ENCODE data around the gene IRX3.

Gene IRX3

GRCh38 chr16:54286366-54287130 is at the start of gene IRX3:
IRX3 (minus strand) TSS chr16:54286787; CDS start chr16:54286050, 737 bp downstream.
- DNase-seq: no peak

- no peak for DNase-seq
These were observed 48.6 kb upstream of the IRX3 start for GRCh38 chr16:54335230-54335629.

GRCh38 chr16:54334208-54334607 is 47.6 kb upstream of the IRX3 start:
- DNase-seq: no peak

- DNase-seq: no peak
These were observed 44.8 kb upstream of the IRX3 start for GRCh38 chr16:54331241-54332002.

- no peak for DNase-seq
These were observed 41.0 kb upstream of the IRX3 start for GRCh38 chr16:54327609-54328008.

GRCh38 chr16:54326266-54326662 is 39.7 kb upstream of the IRX3 start:
- DNase-seq: no peak

- DNase-seq: no peak
These were observed 39.2 kb upstream of the IRX3 start for GRCh38 chr16:54325616-54326265.

- DNase-seq: no peak
These were observed 38.1 kb upstream of the IRX3 start for GRCh38 chr16:54324716-54325115.

GRCh38 chr16:54320697-54321340 is 34.2 kb upstream of the IRX3 start:
- no peak for DNase-seq

- DNase-seq: no peak
These were observed 32.4 kb upstream of the IRX3 start for GRCh38 chr16:54318941-54319340.

- DNase-seq: no peak
These were observed 30.6 kb upstream of the IRX3 start for GRCh38 chr16:54317101-54317611.

GRCh38 chr16:54316095-54316889 is 29.7 kb upstream of the IRX3 start:
- DNase-seq: no peak

- DNase-seq: no peak
These were observed 27.2 kb upstream of the IRX3 start for GRCh38 chr16:54313789-54314188.

- no peak for DNase-seq
These were observed 26.0 kb upstream of the IRX3 start for GRCh38 chr16:54312502-54312991.

- no peak for DNase-seq
These were observed 22.8 kb upstream of the IRX3 start for GRCh38 chr16:54309341-54309740.

- no peak for DNase-seq
These were observed 18.5 kb upstream of the IRX3 start for GRCh38 chr16:54305080-54305479.

GRCh38 chr16:54303613-54304012 is 17.0 kb upstream of the IRX3 start:
- DNase-seq: no peak

- no peak for DNase-seq
These were observed 10.6 kb upstream of the IRX3 start for GRCh38 chr16:54297154-54297553.

GRCh38 chr16:54296543-54296942 is 10.0 kb upstream of the IRX3 start:
- DNase-seq: no peak

GRCh38 chr16:54291656-54292487 is 5.3 kb upstream of the IRX3 start:
- no peak for DNase-seq
